Stimulated activated CD8-positive, alpha-beta memory T cell treated with anti-CD3 and anti-CD28 coated beads, Interleukin-7, amount 100 ng/mL, for 24 hours (primary cell): ENCODE data around the gene NLGN1.
"Not testable (repeated sequence)": the region's sequence is repeated elsewhere in the genome, so short reads cannot be mapped to it uniquely, and the experiment has no call there.

Source experiments
- DNase-seq: peaks from one replicate; pipeline ENCODE4 v3.0.0-alpha.2; 2020; ENCODE audit warnings: low read depth

NLGN1 gene

GRCh38 chr3:173430576-173430975, 33.0 kb downstream of the NLGN1 start:
- DNase-seq: no peak

- DNase-seq: no peak
These were observed 41.5 kb downstream of the NLGN1 start for GRCh38 chr3:173439004-173439403.

GRCh38 chr3:173440514-173440913, 43.0 kb downstream of the NLGN1 start:
- no peak for DNase-seq

GRCh38 chr3:173451561-173451960, 54.0 kb downstream of the NLGN1 start:
- DNase-seq: not testable (repeated sequence)

- no peak for DNase-seq
These were observed 65.7 kb downstream of the NLGN1 start for GRCh38 chr3:173463250-173463649.

- DNase-seq: no peak
These were observed 67.6 kb downstream of the NLGN1 start for GRCh38 chr3:173465112-173465511.

GRCh38 chr3:173465898-173466678, 68.5 kb downstream of the NLGN1 start:
- DNase-seq: no peak

GRCh38 chr3:173467501-173467900, 70.0 kb downstream of the NLGN1 start:
- no peak for DNase-seq

GRCh38 chr3:173473237-173473636, 75.7 kb downstream of the NLGN1 start:
- DNase-seq: no peak

- DNase-seq: no peak
These were observed 81.8 kb downstream of the NLGN1 start for GRCh38 chr3:173479301-173479700.

- DNase-seq: no peak
These were observed 104.5 kb downstream of the NLGN1 start for GRCh38 chr3:173501931-173502489.

- DNase-seq: no peak
These were observed 105.5 kb downstream of the NLGN1 start for GRCh38 chr3:173502983-173503568.

- DNase-seq: no peak
These were observed 113.0 kb downstream of the NLGN1 start for GRCh38 chr3:173510565-173510964.

- no peak for DNase-seq
These were observed 115.6 kb downstream of the NLGN1 start for GRCh38 chr3:173513123-173513522.

GRCh38 chr3:173529062-173529711, 131.6 kb downstream of the NLGN1 start:
- no peak for DNase-seq

GRCh38 chr3:173531602-173532001, 134.1 kb downstream of the NLGN1 start:
- no peak for DNase-seq

GRCh38 chr3:173538410-173538809, 140.9 kb downstream of the NLGN1 start:
- DNase-seq: no peak

GRCh38 chr3:173545590-173545989, 148.0 kb downstream of the NLGN1 start:
- not testable (repeated sequence) for DNase-seq

GRCh38 chr3:173547070-173547469, 149.5 kb downstream of the NLGN1 start:
- DNase-seq: no peak

- DNase-seq: no peak
These were observed 150.7 kb downstream of the NLGN1 start for GRCh38 chr3:173548261-173548660.

- DNase-seq: no peak
These were observed 155.0 kb downstream of the NLGN1 start for GRCh38 chr3:173552526-173552925.

- DNase-seq: no peak
These were observed 156.2 kb downstream of the NLGN1 start for GRCh38 chr3:173553635-173554280.
